Transverse colon (tissue), 3 donors: ENCODE data around the gene CFAP91.

ENCODE experiments used
- POLR2A ChIP-seq: fragments of 450-650 bp; IDR thresholded peaks from one replicate; pipeline ENCODE4 v1.6.1; 2016; ENCODE audit warnings: antibody characterized with exemption, mild to moderate bottlenecking, moderate library complexity
- TF ChIP-seq, protein P1 (sequence below), 5 experiments: fragments of 200-600 bp in 3 of 5; fragments of 450-650 bp in 2 of 5; sonication (generic) in 3 of 5; IDR thresholded peaks; 1 replicate in 2 of 5; 2 replicates in 3 of 5; pipeline ENCODE4 v1.5.1; 2016 to 2017; ENCODE audit warnings: antibody characterized with exemption in 5 of 5, inconsistent platforms in 3 of 5, mild to moderate bottlenecking in 2 of 5, moderate library complexity in 1 of 5

DNA sequence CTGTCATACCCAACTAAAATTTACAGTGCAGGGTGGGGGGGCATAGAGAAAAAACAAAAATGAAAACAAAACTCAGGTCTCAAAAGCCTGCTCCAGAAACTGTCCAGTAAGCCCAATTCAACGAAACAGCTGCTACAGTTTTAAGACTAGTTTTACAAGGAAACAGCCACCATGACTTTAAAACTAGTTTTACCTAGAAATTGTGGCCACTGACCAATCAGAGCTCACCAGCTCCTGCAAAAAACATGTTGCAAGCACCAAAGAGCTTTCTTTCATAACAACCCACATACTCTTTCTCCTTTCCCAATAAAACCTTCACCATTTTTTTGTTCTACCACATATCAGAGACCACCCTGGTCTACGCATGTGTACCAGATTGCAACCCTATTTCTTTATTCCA is 7.3 kb upstream of the CFAP91 start:
- TF ChIP-seq, protein P1, sequence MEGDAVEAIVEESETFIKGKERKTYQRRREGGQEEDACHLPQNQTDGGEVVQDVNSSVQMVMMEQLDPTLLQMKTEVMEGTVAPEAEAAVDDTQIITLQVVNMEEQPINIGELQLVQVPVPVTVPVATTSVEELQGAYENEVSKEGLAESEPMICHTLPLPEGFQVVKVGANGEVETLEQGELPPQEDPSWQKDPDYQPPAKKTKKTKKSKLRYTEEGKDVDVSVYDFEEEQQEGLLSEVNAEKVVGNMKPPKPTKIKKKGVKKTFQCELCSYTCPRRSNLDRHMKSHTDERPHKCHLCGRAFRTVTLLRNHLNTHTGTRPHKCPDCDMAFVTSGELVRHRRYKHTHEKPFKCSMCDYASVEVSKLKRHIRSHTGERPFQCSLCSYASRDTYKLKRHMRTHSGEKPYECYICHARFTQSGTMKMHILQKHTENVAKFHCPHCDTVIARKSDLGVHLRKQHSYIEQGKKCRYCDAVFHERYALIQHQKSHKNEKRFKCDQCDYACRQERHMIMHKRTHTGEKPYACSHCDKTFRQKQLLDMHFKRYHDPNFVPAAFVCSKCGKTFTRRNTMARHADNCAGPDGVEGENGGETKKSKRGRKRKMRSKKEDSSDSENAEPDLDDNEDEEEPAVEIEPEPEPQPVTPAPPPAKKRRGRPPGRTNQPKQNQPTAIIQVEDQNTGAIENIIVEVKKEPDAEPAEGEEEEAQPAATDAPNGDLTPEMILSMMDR (IDR thresholded peaks at IDR 0.05), result no peak
- no peak for TF ChIP-seq POLR2A
